HepG2 (cell line): ENCODE results near the gene VWA2. TPM values are rescaled to one million over a fixed set of nuclear protein-coding genes. Genes with fewer than 3 reads are reported as not detected.

Experiments
- ATAC-seq: fragments of 200-7000 bp; cut with Tn5 transposase; 3 replicates; pipeline ENCODE4 v1.9.1; 2020; ENCODE audit warnings: mild to moderate bottlenecking, moderate library complexity
- BruUV-seq: library from RNA; stranded (reverse); fragments of 400-500 nt; replicated peaks from 2 replicates; lab custom pipeline; 2021; lab: Mats Ljungman, UMichigan
- CTCF ChIA-PET: fragments of 300-600 bp; formaldehyde crosslinking; extraction: SDS; loops from one replicate; lab custom pipeline; 2021; ENCODE audit warnings: low total read pairs, inconsistent platforms, low intra/inter-chr PET ratio; lab: Yijun Ruan, JAX
- POLR2A ChIA-PET: fragments of 350-600 bp; sonication (Branson Sonifier 250); formaldehyde crosslinking; loops from one replicate; lab custom pipeline; 2020; ENCODE audit warnings: antibody characterized with exemption, inconsistent platforms; lab: Yijun Ruan, JAX
- DNase-seq: peaks from one replicate; pipeline ENCODE4 v3.0.0-alpha.2; 2015; ENCODE audit warnings: low spot score
- FAIRE-seq: peaks from 3 replicates; lab custom pipeline; 2011; peaks lifted over from hg19 to GRCh38; lab: Jason Lieb, UNC
- H2AFZ ChIP-seq: one replicate; pipeline ENCODE4 v1.6.1; 2011; ENCODE audit warnings: low read length, inconsistent platforms
- H3K27ac ChIP-seq: fragments of 300-600 bp; 3 replicates; pipeline ENCODE4 v1.8.0; 2011; ENCODE audit warnings: mixed run types, mild to moderate bottlenecking, mixed read lengths, low read length, inconsistent platforms; ENCODE audit not compliant: insufficient read depth; ENCODE audit errors: extremely low read length
- H3K27me3 ChIP-seq, 2 experiments: fragments of 200-600 bp in 1 of 2; 2 replicates in 1 of 2; 3 replicates in 1 of 2; pipeline versions ENCODE4 v1.6.0 to v1.8.0; 2011; ENCODE audit warnings: low read length in 2 of 2, mild to moderate bottlenecking in 2 of 2, moderate library complexity in 2 of 2, inconsistent platforms in 1 of 2; ENCODE audit not compliant: insufficient read depth in 2 of 2, control insufficient read depth in 1 of 2
- H3K36me3 ChIP-seq, 2 experiments: fragments of 200-600 bp in 1 of 2; replicated peaks in 1 of 2; 2 replicates in 1 of 2; 3 replicates in 1 of 2; pipeline versions ENCODE4 v1.5.1 to v1.8.0; 2011; ENCODE audit warnings: low read length in 2 of 2, inconsistent platforms in 1 of 2; ENCODE audit not compliant: insufficient read depth in 2 of 2, control insufficient read depth in 1 of 2
- H3K4me1 ChIP-seq: 2 replicates; pipeline ENCODE4 v1.5.1; 2012; ENCODE audit warnings: low read length, inconsistent platforms; ENCODE audit not compliant: insufficient read depth
- H3K4me2 ChIP-seq: 2 replicates; pipeline ENCODE4 v1.6.0; 2011; ENCODE audit warnings: low read depth, low read length, inconsistent platforms
- H3K4me3 ChIP-seq, 3 experiments: fragments of 200-600 bp in 1 of 3; sonication (generic), shearing (Covaris generic) in 1 of 3; replicated peaks in 1 of 3; 2 replicates each; pipeline ENCODE4 v1.5.1; 2011 to 2016; ENCODE audit warnings: low read length in 3 of 3, inconsistent platforms in 2 of 3, low read depth in 2 of 3, mild to moderate bottlenecking in 2 of 3, control low read depth in 1 of 3, mixed read lengths in 1 of 3; ENCODE audit not compliant: insufficient read depth in 1 of 3
- H3K79me2 ChIP-seq: one replicate; pipeline ENCODE4 v1.6.1; 2011; ENCODE audit warnings: low read length, inconsistent platforms; ENCODE audit not compliant: insufficient read depth
- H3K9ac ChIP-seq: 2 replicates; pipeline ENCODE4 v1.6.0; 2011; ENCODE audit warnings: mild to moderate bottlenecking, low read depth, low read length, inconsistent platforms; ENCODE audit not compliant: insufficient read depth
- H3K9me3 ChIP-seq: 2 replicates; pipeline ENCODE4 v1.5.1; 2012; ENCODE audit warnings: mild to moderate bottlenecking, low read length
- H4K20me1 ChIP-seq: 2 replicates; pipeline ENCODE4 v1.6.0; 2011; ENCODE audit warnings: inconsistent platforms, mild to moderate bottlenecking, low read length, moderate library complexity; ENCODE audit not compliant: insufficient read depth
- HNRNPH1 ChIP-seq: fragments of 200-400 bp; formaldehyde crosslinking; optimal IDR thresholded peaks from 2 replicates; pipeline ENCODE3; 2017; ENCODE audit warnings: mild to moderate bottlenecking, low read depth, low read length
- MTA3 ChIP-seq: sonication (generic); formaldehyde crosslinking; IDR thresholded peaks from 2 replicates; pipeline ENCODE4 v1.4.0; 2020; ENCODE audit warnings: missing genetic modification reagents
- SMAD3 ChIP-seq: sonication (generic); formaldehyde crosslinking; IDR thresholded peaks from 2 replicates; pipeline ENCODE4 v1.4.0; 2020; ENCODE audit warnings: missing genetic modification reagents
- TCF7 ChIP-seq: sonication (generic); IDR thresholded peaks from 2 replicates; pipeline ENCODE4 v1.6.1; 2016; ENCODE audit warnings: antibody characterized with exemption, low read depth
- ZMAT3 ChIP-seq: sonication (generic); formaldehyde crosslinking; conservative IDR thresholded peaks from 2 replicates; pipeline ENCODE4 v1.7.0; 2021; ENCODE audit warnings: missing genetic modification reagents
- ZNF333 ChIP-seq: sonication (generic); formaldehyde crosslinking; IDR thresholded peaks from 2 replicates; pipeline ENCODE4 v1.4.0; 2020; ENCODE audit warnings: mild to moderate bottlenecking, missing genetic modification reagents, borderline replicate concordance
- ZSCAN25 ChIP-seq: sonication (generic); formaldehyde crosslinking; IDR thresholded peaks from 2 replicates; pipeline ENCODE4 v1.8.0; 2022; ENCODE audit warnings: mild to moderate bottlenecking, missing genetic modification reagents
- WGBS: methylation state at CpG from one replicate; pipeline ENCODE4 v1.1.6; 2017; ENCODE audit warnings: low lambda C conversion rate; 5-methylcytosine and 5-hydroxymethylcytosine counted together
- in situ Hi-C: cut with HindIII; loops from 2 replicates; pipeline ENCODE4 v1.10.0; 2017; ENCODE audit warnings: low pct_unique_long_range_greater_than_20kb; ENCODE audit not compliant: extremely low pct_ligation_motif_present
- intact Hi-C: fragments of 100-400 bp; cut with micrococcal nuclease; formaldehyde crosslinking; loops from one replicate; pipeline ENCODE4 v1.10.0; 2022; ENCODE audit not compliant: unreplicated experiment
- polyA plus RNA-seq, 8 experiments: library from polyadenylated mRNA; depleted of rRNA in 3 of 8; stranded (reverse) in 7 of 8; unstranded in 1 of 8; fragments of >200 nt; fragmentation: Illumina TruSeq in 4 of 8; extraction: Trizol in 4 of 8; gene quantifications; 2 replicates each; pipeline versions ENCODE4 v1.2.1 to v1.2.3, GENCODE V29; 2011 to 2016; ENCODE audit warnings: low read depth in 4 of 8, missing spikeins in 1 of 8, mixed read lengths in 1 of 8; ENCODE audit not compliant: insufficient read depth in 1 of 8
- total RNA-seq, 5 experiments: library from RNA; depleted of rRNA; stranded (reverse); fragments of >200 nt; fragmentation: Illumina TruSeq; extraction: Trizol; gene quantifications; 2 replicates each; pipeline ENCODE4 v1.2.3, GENCODE V29; 2016; ENCODE audit warnings: low read depth in 1 of 5
- TF ChIP-seq, protein P1 (sequence below): sonication (generic); formaldehyde crosslinking; IDR thresholded peaks from 2 replicates; pipeline ENCODE4 v1.4.0; 2020; ENCODE audit warnings: missing genetic modification reagents, mild to moderate bottlenecking, borderline replicate concordance

VWA2 gene
- total and polyA plus RNA-seq, 2 of the 13 experiments (the other 11 are each of a cell fraction or from before 2014, with no cell fraction given), result not detected

DNA sequence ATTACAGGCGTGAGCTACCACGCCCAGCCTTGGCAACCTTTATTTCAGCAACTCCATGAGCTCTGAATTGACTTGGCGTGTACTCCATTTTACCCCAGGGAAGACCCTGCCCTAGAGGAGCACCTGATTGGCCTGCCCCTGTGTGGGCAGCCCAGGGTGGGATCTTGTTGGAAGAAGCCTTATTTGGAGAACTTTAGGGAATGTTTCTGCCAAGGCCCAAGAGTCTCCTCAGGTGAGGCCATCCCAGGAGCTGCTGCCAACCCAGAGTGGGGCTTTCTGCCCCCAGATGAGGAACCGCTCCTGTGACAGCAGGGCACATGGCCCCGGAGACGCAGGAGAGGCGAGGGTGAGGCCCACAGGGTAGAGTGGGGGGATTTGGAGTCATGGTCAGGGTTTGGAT lies 42.0 kb downstream of the VWA2 start:
- in situ Hi-C loops, result no loop called here
- Histone ChIP-seq H3K36me3 (no peaks in the 10 kb centered on the region), H2AFZ (no peak overlapping the region), H3K9me3 (no peaks in the 10 kb centered on the region), H4K20me1 (no peaks in the 10 kb centered on the region), H3K4me2 (no peak overlapping the region), H3K27me3 (peaks cover 6 to 34% of the 10 kb centered on the region in 2 experiments; a peak in 4 of 5 replicates), H3K79me2 (no peaks in the 10 kb centered on the region), H3K4me3 (no peak overlapping the region), H3K4me1 (no peaks in the 10 kb centered on the region), H3K27ac (no peak overlapping the region), H3K9ac (no peak overlapping the region)
- TF ChIP-seq MTA3 (CRISPR knock-in tag) (no peak), ZSCAN25 (CRISPR knock-in tag) (no peak), HNRNPH1 (no peak), ZNF333 (CRISPR knock-in tag) (no peak), ZMAT3 (CRISPR knock-in tag) (no peak), SMAD3 (CRISPR knock-in tag) (no peak), TCF7 (no peak)
- TF ChIP-seq, protein P1, sequence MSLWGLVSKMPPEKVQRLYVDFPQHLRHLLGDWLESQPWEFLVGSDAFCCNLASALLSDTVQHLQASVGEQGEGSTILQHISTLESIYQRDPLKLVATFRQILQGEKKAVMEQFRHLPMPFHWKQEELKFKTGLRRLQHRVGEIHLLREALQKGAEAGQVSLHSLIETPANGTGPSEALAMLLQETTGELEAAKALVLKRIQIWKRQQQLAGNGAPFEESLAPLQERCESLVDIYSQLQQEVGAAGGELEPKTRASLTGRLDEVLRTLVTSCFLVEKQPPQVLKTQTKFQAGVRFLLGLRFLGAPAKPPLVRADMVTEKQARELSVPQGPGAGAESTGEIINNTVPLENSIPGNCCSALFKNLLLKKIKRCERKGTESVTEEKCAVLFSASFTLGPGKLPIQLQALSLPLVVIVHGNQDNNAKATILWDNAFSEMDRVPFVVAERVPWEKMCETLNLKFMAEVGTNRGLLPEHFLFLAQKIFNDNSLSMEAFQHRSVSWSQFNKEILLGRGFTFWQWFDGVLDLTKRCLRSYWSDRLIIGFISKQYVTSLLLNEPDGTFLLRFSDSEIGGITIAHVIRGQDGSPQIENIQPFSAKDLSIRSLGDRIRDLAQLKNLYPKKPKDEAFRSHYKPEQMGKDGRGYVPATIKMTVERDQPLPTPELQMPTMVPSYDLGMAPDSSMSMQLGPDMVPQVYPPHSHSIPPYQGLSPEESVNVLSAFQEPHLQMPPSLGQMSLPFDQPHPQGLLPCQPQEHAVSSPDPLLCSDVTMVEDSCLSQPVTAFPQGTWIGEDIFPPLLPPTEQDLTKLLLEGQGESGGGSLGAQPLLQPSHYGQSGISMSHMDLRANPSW, result no peak
- FAIRE-seq, result no peak
- ATAC-seq, result no peak
- CTCF ChIA-PET, result no interaction called here
- intact Hi-C loops, result no loop called here
- WGBS, result 26% methylated on average over 7 of the region's 7 CpGs
- POLR2A ChIA-PET, result no interaction called here
- no TSS peak for BruUV-seq
- no peak for DNase-seq
